Mesendoderm (in vitro differentiated cells): ENCODE results near the gene GLRX5.

Source experiments
- DNase-seq: peaks from one replicate; pipeline ENCODE4 v3.0.0; 2013
- H2AK5ac ChIP-seq: 2 replicates; pipeline ENCODE4 v1.6.1; 2013; ENCODE audit warnings: low read length, inconsistent platforms
- H2BK120ac ChIP-seq: 2 replicates; pipeline ENCODE4 v1.6.1; 2013; ENCODE audit warnings: low read depth, mild to moderate bottlenecking, low read length, moderate library complexity, mixed read lengths
- H2BK15ac ChIP-seq: replicated peaks from 2 replicates; pipeline ENCODE4 v1.6.1; 2013; ENCODE audit warnings: low read depth, mild to moderate bottlenecking, moderate library complexity
- H2BK5ac ChIP-seq: 2 replicates; pipeline ENCODE4 v1.6.1; 2013; ENCODE audit warnings: low read length, inconsistent platforms
- H3K18ac ChIP-seq: 2 replicates; pipeline ENCODE4 v1.6.1; 2013; ENCODE audit warnings: mild to moderate bottlenecking, low read length, mixed read lengths
- H3K23ac ChIP-seq: one replicate; pipeline ENCODE4 v1.6.1; 2013; ENCODE audit warnings: low read length
- H3K27ac ChIP-seq: 2 replicates; pipeline ENCODE4 v1.5.1; 2013; ENCODE audit warnings: low read depth, mild to moderate bottlenecking, inconsistent platforms, low read length, moderate library complexity
- H3K27me3 ChIP-seq: 2 replicates; pipeline ENCODE4 v1.6.1; 2013; ENCODE audit warnings: low read length, control low read depth, mild to moderate bottlenecking, inconsistent platforms; ENCODE audit not compliant: insufficient read depth, poor library complexity
- H3K36me3 ChIP-seq: 2 replicates; pipeline ENCODE4 v1.6.1; 2013; ENCODE audit warnings: low read length, inconsistent platforms; ENCODE audit not compliant: control insufficient read depth, insufficient read depth
- H3K4ac ChIP-seq: one replicate; pipeline ENCODE4 v1.6.1; 2013; ENCODE audit warnings: low read depth, mild to moderate bottlenecking, low read length, moderate library complexity
- H3K4me1 ChIP-seq: 2 replicates; pipeline ENCODE4 v1.6.1; 2013; ENCODE audit warnings: low read depth, low read length, inconsistent platforms; ENCODE audit not compliant: control insufficient read depth
- H3K4me2 ChIP-seq: 2 replicates; pipeline ENCODE4 v1.6.1; 2013; ENCODE audit warnings: low read length
- H3K4me3 ChIP-seq: 2 replicates; pipeline ENCODE4 v1.5.1; 2013; ENCODE audit warnings: mild to moderate bottlenecking, low read length
- H3K56ac ChIP-seq: one replicate; pipeline ENCODE4 v1.6.1; 2013; ENCODE audit warnings: low read length
- H3K79me1 ChIP-seq: 2 replicates; pipeline ENCODE4 v1.6.1; 2013; ENCODE audit warnings: low read length, inconsistent platforms
- H3K79me2 ChIP-seq: 2 replicates; pipeline ENCODE4 v1.6.1; 2013; ENCODE audit warnings: mild to moderate bottlenecking, low read length; ENCODE audit not compliant: control insufficient read depth, insufficient read depth
- H3K9ac ChIP-seq: 2 replicates; pipeline ENCODE4 v1.6.1; 2013; ENCODE audit warnings: low read length, inconsistent platforms
- H4K5ac ChIP-seq: one replicate; pipeline ENCODE4 v1.6.1; 2013; ENCODE audit warnings: low read length
- H4K8ac ChIP-seq: one replicate; pipeline ENCODE4 v1.6.1; 2013; ENCODE audit warnings: low read depth, mild to moderate bottlenecking, control low read depth, low read length, moderate library complexity
- WGBS: extraction: QIAGEN DNeasy Blood & Tissue Kit; methylation state at CpG from one replicate; pipeline ENCODE4 v1.1.7; 2013; ENCODE audit warnings: low lambda C conversion rate, missing lambda C conversion rate; ENCODE audit not compliant: insufficient coverage; ENCODE audit errors: extremely low coverage; 5-methylcytosine and 5-hydroxymethylcytosine counted together

Gene GLRX5

GRCh38 chr14:95569440-95569839 lies 34.6 kb downstream of the GLRX5 start:
- no peak overlapping the region for H2BK15ac ChIP-seq
- H3K4me1 ChIP-seq, result peaks cover 3% of the 10 kb centered on the region
- no peak overlapping the region for H4K8ac ChIP-seq
- WGBS, result no CpG with 5 or more reads among the region's 3 CpGs
- no peaks in the 10 kb centered on the region for H3K79me1 ChIP-seq
- no peak overlapping the region for H3K4me3 ChIP-seq
- H3K36me3 ChIP-seq, result no peaks in the 10 kb centered on the region
- H3K4ac ChIP-seq, result no peak overlapping the region
- no peak overlapping the region for H4K5ac ChIP-seq
- no peak overlapping the region for H3K9ac ChIP-seq
- no peak overlapping the region for H2BK5ac ChIP-seq
- DNase-seq, result no peak
- no peak overlapping the region for H3K27ac ChIP-seq
- H2AK5ac ChIP-seq, result no peak overlapping the region
- no peak overlapping the region for H3K18ac ChIP-seq
- no peak overlapping the region for H3K23ac ChIP-seq
- H3K56ac ChIP-seq, result no peak overlapping the region
- no peaks in the 10 kb centered on the region for H3K79me2 ChIP-seq
- no peak overlapping the region for H3K4me2 ChIP-seq
- H3K27me3 ChIP-seq, result no peaks in the 10 kb centered on the region
- no peak overlapping the region for H2BK120ac ChIP-seq

GRCh38 chr14:95573313-95573712 lies 38.5 kb downstream of the GLRX5 start:
- no peak overlapping the region for H3K27ac ChIP-seq
- H3K4ac ChIP-seq, result peak overlapping the region; percentile 6
- no peak overlapping the region for H2AK5ac ChIP-seq
- WGBS, result no CpG with 5 or more reads among the region's 7 CpGs
- H4K8ac ChIP-seq, result no peak overlapping the region
- no peak overlapping the region for H3K23ac ChIP-seq
- H4K5ac ChIP-seq, result no peak overlapping the region
- H3K18ac ChIP-seq, result no peak overlapping the region
- H2BK15ac ChIP-seq, result no peak overlapping the region
- no peaks in the 10 kb centered on the region for H3K27me3 ChIP-seq
- DNase-seq, result no peak
- no peak overlapping the region for H2BK120ac ChIP-seq
- H3K4me2 ChIP-seq, result no peak overlapping the region
- peaks cover 9% of the 10 kb centered on the region for H3K4me1 ChIP-seq
- H3K4me3 ChIP-seq, result no peak overlapping the region
- no peaks in the 10 kb centered on the region for H3K36me3 ChIP-seq
- no peak overlapping the region for H3K9ac ChIP-seq
- H3K79me2 ChIP-seq, result no peaks in the 10 kb centered on the region
- no peaks in the 10 kb centered on the region for H3K79me1 ChIP-seq
- no peak overlapping the region for H3K56ac ChIP-seq
- no peak overlapping the region for H2BK5ac ChIP-seq

DNA sequence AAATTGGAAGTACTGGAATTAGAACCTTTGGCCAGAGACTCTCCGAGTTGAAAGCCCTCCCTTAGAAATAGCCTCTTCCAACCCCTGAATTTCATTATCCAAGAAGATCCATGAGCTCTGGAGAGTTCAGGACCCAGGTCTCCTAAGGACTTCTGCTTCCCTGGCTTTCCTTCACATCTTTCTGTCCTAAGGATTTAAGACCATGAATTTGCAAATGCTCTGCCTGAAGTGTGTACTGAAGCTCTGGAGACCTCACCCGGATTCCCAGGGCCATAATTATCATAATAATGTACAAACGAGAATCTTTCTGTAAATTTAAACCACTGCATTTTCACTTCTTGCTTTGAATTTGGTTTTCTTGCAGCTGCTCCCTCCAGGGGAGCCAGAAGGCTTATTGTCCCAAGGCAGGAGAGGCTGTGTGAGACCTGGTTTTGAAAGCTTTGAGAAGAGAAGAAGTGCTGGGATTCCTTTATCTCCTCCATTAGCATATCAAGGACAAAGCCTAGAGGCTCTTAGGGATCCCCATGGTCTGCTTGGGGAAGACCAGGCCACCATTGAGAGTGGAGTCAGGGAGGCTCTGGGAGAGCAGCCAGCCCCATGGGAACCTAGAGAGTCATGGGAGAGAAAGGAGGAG lies 41.1 kb downstream of the GLRX5 start:
- no peak overlapping the region for H4K5ac ChIP-seq
- H3K27me3 ChIP-seq, result no peaks in the 10 kb centered on the region
- H3K9ac ChIP-seq, result no peak overlapping the region
- no peaks in the 10 kb centered on the region for H3K79me2 ChIP-seq
- H2BK120ac ChIP-seq, result no peak overlapping the region
- H4K8ac ChIP-seq, result no peak overlapping the region
- peak; percentile 88 for DNase-seq
- no peaks in the 10 kb centered on the region for H3K79me1 ChIP-seq
- H3K23ac ChIP-seq, result no peak overlapping the region
- H3K4ac ChIP-seq, result no peak overlapping the region
- H2AK5ac ChIP-seq, result no peak overlapping the region
- WGBS, result no CpG with 5 or more reads among the region's 3 CpGs
- H3K4me2 ChIP-seq, result no peak overlapping the region
- H2BK5ac ChIP-seq, result no peak overlapping the region
- peak overlapping the region; percentile 70 for H3K27ac ChIP-seq
- no peak overlapping the region for H3K4me3 ChIP-seq
- H3K4me1 ChIP-seq, result peaks cover 9% of the 10 kb centered on the region
- H3K56ac ChIP-seq, result no peak overlapping the region
- H3K18ac ChIP-seq, result peak overlapping the region; percentile 72
- H3K36me3 ChIP-seq, result no peaks in the 10 kb centered on the region
- H2BK15ac ChIP-seq, result no peak overlapping the region

- H3K4me1 ChIP-seq, result peaks cover 9% of the 10 kb centered on the region
- no peak overlapping the region for H3K9ac ChIP-seq
- no peak overlapping the region for H4K8ac ChIP-seq
- no peak overlapping the region for H3K4ac ChIP-seq
- H3K27ac ChIP-seq, result no peak overlapping the region
- no peak overlapping the region for H3K56ac ChIP-seq
- H3K4me2 ChIP-seq, result no peak overlapping the region
- no peak overlapping the region for H3K18ac ChIP-seq
- no peak overlapping the region for H2BK15ac ChIP-seq
- H3K27me3 ChIP-seq, result no peaks in the 10 kb centered on the region
- H3K79me1 ChIP-seq, result no peaks in the 10 kb centered on the region
- no peak overlapping the region for H2BK5ac ChIP-seq
- no peak overlapping the region for H3K4me3 ChIP-seq
- H2AK5ac ChIP-seq, result peak overlapping the region; percentile 57
- WGBS, result 93% methylated on average over 6 of the region's 12 CpGs
- no peak overlapping the region for H3K23ac ChIP-seq
- H4K5ac ChIP-seq, result no peak overlapping the region
- H2BK120ac ChIP-seq, result no peak overlapping the region
- H3K79me2 ChIP-seq, result no peaks in the 10 kb centered on the region
- H3K36me3 ChIP-seq, result no peaks in the 10 kb centered on the region
- no peak for DNase-seq
These were observed 42.4 kb downstream of the GLRX5 start for GRCh38 chr14:95577067-95577800.

DNA sequence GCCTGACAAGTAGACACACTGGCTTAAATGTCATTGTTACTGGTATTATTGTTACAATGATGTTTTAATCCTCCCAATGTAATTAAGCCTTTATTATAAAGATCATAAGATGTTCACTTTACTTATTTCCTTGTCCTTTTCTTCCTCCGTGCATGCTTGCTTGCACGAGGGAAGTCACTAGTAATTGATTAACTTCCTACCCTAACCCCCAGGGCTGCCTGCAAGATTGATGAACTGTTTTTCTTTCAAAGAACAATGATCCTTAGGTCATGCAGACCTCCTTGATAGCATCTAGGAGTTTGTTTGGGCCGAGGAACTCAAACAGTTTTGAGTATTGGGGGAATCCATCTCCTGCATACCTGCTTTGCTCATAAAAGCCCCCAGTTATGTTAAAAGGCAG lies 43.0 kb downstream of the GLRX5 start:
- H3K4me1 ChIP-seq, result peaks cover 9% of the 10 kb centered on the region
- no peaks in the 10 kb centered on the region for H3K27me3 ChIP-seq
- H3K36me3 ChIP-seq, result no peaks in the 10 kb centered on the region
- H2BK120ac ChIP-seq, result no peak overlapping the region
- no peak overlapping the region for H3K23ac ChIP-seq
- WGBS, result no CpG with 5 or more reads among the region's 3 CpGs
- no peak overlapping the region for H2BK15ac ChIP-seq
- H3K27ac ChIP-seq, result no peak overlapping the region
- H3K18ac ChIP-seq, result peak overlapping the region; percentile 31
- H2BK5ac ChIP-seq, result no peak overlapping the region
- no peak for DNase-seq
- H3K4me2 ChIP-seq, result no peak overlapping the region
- no peak overlapping the region for H3K4ac ChIP-seq
- H3K79me2 ChIP-seq, result no peaks in the 10 kb centered on the region
- H3K9ac ChIP-seq, result no peak overlapping the region
- no peaks in the 10 kb centered on the region for H3K79me1 ChIP-seq
- no peak overlapping the region for H4K5ac ChIP-seq
- no peak overlapping the region for H3K4me3 ChIP-seq
- H3K56ac ChIP-seq, result no peak overlapping the region
- no peak overlapping the region for H2AK5ac ChIP-seq
- H4K8ac ChIP-seq, result no peak overlapping the region
